Stimulated activated CD8-positive, alpha-beta memory T cell treated with anti-CD3 and anti-CD28 coated beads, Interleukin-2, amount 100 ng/mL, for 1 hour (primary cell): ENCODE measurements around the gene TSN.
"Not testable (repeated sequence)": the region's sequence is repeated elsewhere in the genome, so short reads cannot be mapped to it uniquely, and the experiment has no call there.

Source experiments
- DNase-seq, 2 donors: peaks; one replicate each; pipeline ENCODE4 v3.0.0-alpha.2; 2020; ENCODE audit warnings: low read depth in 2 of 2

TSN gene

GRCh38 chr2:121755237-121756111 is at the start of gene TSN:
Gene TSN (plus strand): TSS chr2:121755651. CDS start chr2:121755780, 129 bp downstream.
- DNase-seq: peak; percentile 95

GRCh38 chr2:121705958-121706357 is 49.5 kb upstream of the TSN start:
- no peak for DNase-seq

DNA sequence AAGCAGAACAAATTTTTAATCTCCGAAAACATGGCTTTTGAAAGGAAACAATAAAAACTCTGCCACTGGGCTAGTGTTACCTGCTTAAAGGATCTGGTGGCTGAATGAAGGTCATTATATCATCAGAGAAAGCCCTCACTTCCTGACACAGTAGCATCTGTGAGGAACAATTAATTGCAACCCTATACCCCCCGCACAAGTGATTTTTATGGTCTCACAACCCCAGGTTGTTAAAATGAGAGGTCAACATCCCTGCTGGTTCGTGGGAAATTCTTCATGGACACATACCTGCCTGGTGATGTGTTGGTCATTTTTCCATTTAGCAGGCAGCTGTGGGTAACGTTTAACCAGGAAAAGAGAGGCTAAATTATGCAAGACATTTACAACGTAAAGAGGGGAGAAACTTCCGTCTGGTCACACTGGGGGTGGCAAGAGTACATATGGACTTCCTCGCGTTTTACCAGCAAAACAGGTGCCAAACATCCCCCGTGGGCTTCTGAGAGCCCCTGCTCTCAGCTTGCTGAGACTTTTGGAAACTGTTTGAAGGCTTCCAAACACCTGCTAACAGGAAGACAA is 48.0 kb upstream of the TSN start:
- DNase-seq: no peak

- no peak for DNase-seq
Observed at GRCh38 chr2:121707920-121708361, 47.5 kb upstream of the TSN start.

DNA sequence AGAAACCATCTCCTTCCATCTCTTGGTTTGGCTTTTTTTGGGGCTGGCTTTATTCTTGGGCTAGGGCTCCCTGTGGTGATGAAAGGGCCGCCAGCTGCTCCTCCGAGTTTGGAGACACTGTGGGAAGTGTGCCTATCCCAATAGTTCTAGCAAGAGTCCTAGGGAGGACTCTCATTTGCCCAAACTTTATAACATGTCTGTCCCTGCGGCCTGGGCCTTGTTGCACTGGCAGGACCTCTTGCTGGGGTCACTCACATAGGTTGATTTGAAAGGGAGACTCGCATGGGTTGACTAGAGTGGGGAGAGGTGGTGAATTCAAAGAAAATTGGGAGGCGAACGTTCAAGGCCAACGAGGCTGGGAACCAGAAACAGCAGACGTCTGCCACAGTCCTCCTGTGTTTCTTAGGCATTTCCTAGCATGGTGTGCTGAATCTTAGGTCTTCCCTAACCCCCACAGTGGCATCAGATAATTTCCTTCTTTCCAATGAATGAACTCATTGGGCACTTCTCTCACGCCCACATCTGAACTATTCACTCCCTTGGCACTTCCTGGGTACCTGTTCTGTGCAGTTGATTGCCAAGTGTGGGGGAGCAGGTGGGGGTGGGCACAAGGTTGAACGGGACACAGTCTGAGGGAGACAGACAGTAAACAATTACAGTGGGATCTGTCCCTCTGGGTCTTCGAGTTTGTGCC is 45.5 kb upstream of the TSN start:
- DNase-seq: no peak

GRCh38 chr2:121710470-121711170 is 44.8 kb upstream of the TSN start:
- no peak for DNase-seq

DNA sequence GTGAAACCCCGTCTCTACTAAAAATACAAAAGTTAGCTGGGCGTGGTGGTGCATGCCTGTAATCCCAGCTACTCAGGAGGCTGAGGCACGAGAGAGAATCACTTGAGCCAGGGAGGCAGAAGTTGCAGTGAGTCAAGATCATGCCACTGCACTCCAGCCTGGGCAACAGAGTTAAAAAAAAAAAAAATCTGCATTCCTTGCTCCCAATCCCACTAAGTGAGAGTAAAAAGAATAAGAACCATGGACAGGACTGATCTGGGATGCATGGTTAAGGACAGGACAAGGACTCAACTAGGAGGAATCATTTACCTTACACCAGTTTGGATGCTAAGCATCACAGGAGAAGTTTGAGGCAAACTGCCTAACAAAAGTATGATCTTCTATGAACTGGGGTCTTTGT is 44.0 kb upstream of the TSN start:
- not testable (repeated sequence) for DNase-seq

GRCh38 chr2:121716126-121716525 is 39.3 kb upstream of the TSN start:
- no peak for DNase-seq

GRCh38 chr2:121717529-121717928 is 37.9 kb upstream of the TSN start:
- DNase-seq: no peak

- DNase-seq: no peak
Observed at GRCh38 chr2:121721926-121722325, 33.5 kb upstream of the TSN start.

GRCh38 chr2:121722479-121722878 is 33.0 kb upstream of the TSN start:
- no peak for DNase-seq

GRCh38 chr2:121723316-121723715 is 32.1 kb upstream of the TSN start:
- no peak for DNase-seq

GRCh38 chr2:121727332-121727731 is 28.1 kb upstream of the TSN start:
- no peak for DNase-seq

- DNase-seq: no peak
Observed at GRCh38 chr2:121727950-121728349, 27.5 kb upstream of the TSN start.

DNA sequence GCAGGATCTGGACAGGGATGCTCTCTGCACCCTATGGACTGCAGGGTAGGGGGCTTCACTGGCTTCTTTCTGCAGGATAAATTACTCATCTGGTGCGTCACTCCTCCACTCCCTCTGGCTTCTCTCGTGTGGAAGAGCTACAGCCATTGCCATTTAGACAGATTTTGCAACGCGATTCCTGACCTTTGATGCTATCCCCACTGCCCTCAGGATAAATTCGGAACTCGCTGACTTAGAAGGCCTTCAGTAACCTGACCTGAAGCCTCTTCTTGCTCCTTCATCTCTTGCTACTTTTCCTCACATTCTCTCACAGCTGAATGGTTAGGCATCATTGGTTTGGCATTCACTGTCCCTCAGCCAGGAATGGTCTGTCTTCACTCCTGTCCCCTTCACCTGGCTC is 24.1 kb upstream of the TSN start:
- DNase-seq: no peak

GRCh38 chr2:121734544-121734943 is 20.9 kb upstream of the TSN start:
- DNase-seq: not testable (repeated sequence)

DNA sequence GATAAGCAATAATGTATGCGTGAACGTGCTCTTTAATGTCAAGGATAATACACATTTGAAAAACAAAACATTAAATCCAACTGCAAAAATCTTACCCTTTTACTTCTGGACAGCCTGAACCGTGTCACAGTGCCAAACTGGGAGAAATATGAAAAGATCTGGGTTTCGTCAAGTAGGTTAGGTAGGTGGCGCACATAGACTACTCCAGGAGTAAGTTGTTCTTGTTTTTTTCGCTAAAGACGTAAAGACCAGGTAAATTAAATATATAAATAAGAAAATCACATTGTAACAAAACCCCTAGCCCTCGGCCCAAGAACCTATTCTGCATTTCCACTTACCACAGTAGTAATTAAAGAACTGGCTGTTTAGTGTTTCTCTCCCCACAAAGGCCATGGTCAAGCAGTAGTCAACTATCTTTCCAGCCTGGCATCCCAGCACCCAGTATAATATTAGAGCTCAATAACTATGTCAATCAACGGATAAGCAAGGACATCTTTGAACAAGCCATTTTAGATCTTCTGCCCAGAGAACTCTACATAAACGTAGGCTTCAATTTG is 19.9 kb upstream of the TSN start:
- no peak for DNase-seq

DNA sequence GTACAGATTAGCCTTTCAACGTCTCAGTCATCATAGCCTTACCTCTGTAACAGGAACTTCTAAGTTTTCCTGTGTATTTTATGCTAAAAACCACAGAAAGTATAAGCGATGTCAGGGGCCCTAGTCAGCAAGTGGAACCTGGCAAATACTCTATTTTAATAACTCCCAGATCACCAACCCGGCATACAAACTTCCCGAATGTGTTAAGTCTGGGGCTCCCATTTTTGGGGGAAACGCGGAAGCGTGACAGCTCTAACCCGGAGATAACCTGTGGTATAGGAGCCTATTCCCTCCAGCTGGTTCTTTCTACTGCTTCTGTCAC is 19.4 kb upstream of the TSN start:
- DNase-seq: no peak

DNA sequence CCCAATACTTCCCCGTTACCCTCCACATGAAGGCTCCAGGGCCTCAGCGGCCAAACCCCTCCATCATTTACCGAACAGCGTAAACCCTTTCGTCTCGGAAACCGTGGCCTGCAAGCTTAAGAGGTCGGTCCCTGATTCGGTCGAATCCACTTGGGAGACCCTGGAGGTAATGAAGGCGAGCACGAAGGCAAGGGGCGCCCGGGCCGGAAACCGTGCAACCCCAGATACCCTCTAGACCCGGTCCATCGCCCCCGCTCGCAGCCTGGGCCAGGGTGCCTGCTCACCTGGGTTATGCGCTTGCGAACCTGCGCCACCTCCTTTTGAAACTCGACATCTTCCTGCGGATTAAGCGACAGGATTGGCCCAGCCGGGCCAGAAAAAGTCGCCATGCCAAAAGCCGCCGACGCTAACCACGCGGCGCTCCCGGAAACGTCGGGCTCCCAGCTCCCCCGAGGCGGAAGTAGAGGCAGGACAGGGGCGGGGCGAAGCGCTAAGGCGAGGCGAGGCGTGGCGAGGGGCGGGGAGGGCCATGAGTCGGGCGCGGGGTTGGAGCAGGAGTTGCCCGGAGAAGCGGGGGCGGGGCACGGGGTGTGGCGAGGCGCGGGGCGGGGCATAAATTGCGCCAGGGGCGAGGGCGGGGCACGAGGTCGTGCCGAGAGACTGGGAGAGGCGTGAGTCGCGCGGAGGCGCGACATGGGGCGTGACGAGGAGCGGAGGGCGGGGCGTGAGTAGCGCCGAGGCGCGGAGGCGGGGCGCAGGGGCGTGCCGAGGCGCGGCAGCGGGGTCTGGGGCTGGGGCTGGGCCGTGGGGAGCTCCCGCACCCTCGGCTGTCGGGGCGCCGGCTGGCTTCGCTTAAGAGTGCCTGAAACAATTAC is 18.8 kb upstream of the TSN start, which contains the start of gene NIFK:
NIFK (minus strand) TSS at position 414 of the 875 bp plus-strand sequence; CDS start at position 389, 25 bp downstream.
- peak; percentile 100 for DNase-seq

GRCh38 chr2:121740973-121741372 is 14.5 kb upstream of the TSN start:
- no peak for DNase-seq

DNA sequence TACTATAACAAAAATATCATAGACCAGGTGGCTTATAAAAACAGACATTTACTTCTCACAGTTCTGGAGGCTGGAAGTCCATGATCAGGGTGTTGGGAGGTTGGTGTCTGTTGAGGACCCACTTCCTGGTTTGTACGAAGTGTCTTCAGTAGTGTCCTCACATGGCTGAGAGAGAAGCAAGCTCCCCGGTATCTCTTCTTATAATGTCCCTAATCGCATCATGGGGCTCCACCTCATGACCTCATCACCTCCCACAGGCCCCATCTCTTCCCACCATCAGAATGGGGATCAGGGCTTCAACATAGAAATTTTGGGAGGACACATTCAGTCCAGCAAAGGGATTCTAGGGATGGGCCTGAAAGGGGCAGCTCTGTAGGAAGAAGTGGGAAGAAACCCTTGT is 14.0 kb upstream of the TSN start:
- no peak for DNase-seq
